Activated CD8-positive, alpha-beta T cell treated with anti-CD3 and anti-CD28 coated beads, Interleukin-2, amount 10 ng/mL, durations not matched to agents 7 days and 5 days (primary cell): ENCODE data around the gene FAM83G. TPM values are rescaled to one million over a fixed set of nuclear protein-coding genes. Genes with fewer than 3 reads are reported as not detected.
"Not testable (repeated sequence)": the region's sequence is repeated elsewhere in the genome, so short reads cannot be mapped to it uniquely, and the experiment has no call there.

Experiments used
- ATAC-seq: fragments of 150-1000 bp; cut with Tn5 transposase; one replicate; pipeline ENCODE4 v1.10.0; 2021; ENCODE audit warnings: moderate library complexity
- CTCF ChIA-PET: fragments of 350-600 bp; sonication (Branson Sonifier 250); formaldehyde crosslinking; loops from one replicate; lab custom pipeline; 2021; ENCODE audit warnings: antibody characterized with exemption; lab: Charles Lee
- POLR2A ChIA-PET: fragments of 350-600 bp; sonication (Branson Sonifier 250); formaldehyde crosslinking; loops from one replicate; lab custom pipeline; 2021; ENCODE audit warnings: antibody characterized with exemption; lab: Charles Lee
- DNase-seq: peaks from one replicate; pipeline ENCODE4 v3.0.0-alpha.2; 2020
- H3K27ac Mint-ChIP-seq: one replicate; pipeline ENCODE4 v1.8.0; 2021; ENCODE audit warnings: mild to moderate bottlenecking, mixed read lengths
- H3K27me3 Mint-ChIP-seq: one replicate; pipeline ENCODE4 v1.8.0; 2021; ENCODE audit warnings: low read depth, mixed read lengths
- H3K36me3 Mint-ChIP-seq: one replicate; pipeline ENCODE4 v1.8.0; 2021; ENCODE audit warnings: low read depth, mixed read lengths
- H3K4me1 Mint-ChIP-seq: one replicate; pipeline ENCODE4 v1.8.0; 2021; ENCODE audit warnings: low read depth, mixed read lengths
- H3K4me3 Mint-ChIP-seq: one replicate; pipeline ENCODE4 v1.8.0; 2021; ENCODE audit warnings: mild to moderate bottlenecking, mixed read lengths
- H3K9me3 Mint-ChIP-seq: one replicate; pipeline ENCODE4 v1.8.0; 2022; ENCODE audit warnings: mixed read lengths; ENCODE audit not compliant: insufficient read depth
- total RNA-seq, 2 experiments: library from RNA; stranded (reverse); gene quantifications; one replicate each; pipeline ENCODE4 v1.2.3, GENCODE V29; 2021

The FAM83G gene
- total RNA-seq, 2 experiments from 2014 or later, result 4.0 to 4.5 TPM

DNA sequence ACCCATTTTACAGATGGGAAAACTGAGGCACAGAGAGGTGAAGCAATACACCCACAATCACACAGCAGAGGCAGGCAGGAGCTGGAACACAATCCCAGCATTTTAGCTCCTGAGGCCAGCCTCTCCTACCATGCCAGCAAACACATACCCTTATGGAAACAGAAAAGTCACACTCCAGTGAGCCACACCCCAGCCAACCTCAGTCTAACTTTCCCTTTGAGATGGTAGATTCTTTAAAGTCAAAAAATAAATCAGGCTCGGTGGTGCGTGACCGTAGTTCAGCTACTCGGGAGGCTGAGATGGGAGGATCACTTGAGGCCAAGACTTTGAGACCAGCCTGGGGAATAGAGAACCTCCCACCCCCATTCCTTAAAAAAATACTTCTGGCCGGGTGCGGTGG, 31.6 kb upstream of the FAM83G start:
- H3K36me3 Mint-ChIP-seq, DNase-seq, H3K27ac Mint-ChIP-seq, H3K4me1 Mint-ChIP-seq, H3K9me3 Mint-ChIP-seq, H3K4me3 Mint-ChIP-seq, H3K27me3 Mint-ChIP-seq, CTCF ChIA-PET, ATAC-seq, POLR2A ChIA-PET: not testable (repeated sequence)

DNA sequence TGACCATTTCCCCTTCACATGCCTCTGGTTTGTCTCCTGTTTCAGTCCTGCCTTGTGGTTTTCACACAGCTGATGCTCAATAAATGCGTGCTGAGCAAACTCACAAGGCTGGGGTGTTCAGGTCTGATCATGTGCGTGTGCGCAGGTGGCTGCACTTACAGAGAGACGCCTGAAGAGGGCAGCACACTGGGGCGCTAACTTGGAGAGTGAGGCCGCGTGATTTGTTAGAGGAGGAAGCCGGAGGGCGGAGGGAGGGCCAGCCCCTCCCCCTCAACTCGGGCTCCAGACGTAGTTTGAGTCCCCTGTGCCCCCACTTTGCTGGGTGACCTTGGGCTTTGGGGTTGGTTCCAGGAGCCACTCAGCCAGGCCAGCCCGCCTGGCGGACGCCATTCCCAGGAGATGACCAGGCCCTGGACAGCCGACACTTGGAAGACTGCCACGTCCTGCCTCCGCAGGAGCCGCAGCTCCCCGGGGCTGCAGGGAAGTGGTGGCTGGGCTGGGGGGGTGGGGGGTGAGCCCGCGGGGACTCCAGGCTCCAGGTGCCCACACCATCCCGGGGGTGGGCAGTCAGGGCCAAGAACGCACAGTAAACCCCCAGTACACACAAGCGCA, 27.9 kb upstream of the FAM83G start:
- H3K9me3 Mint-ChIP-seq, H3K4me1 Mint-ChIP-seq, CTCF ChIA-PET, H3K27ac Mint-ChIP-seq, H3K27me3 Mint-ChIP-seq, H3K36me3 Mint-ChIP-seq, H3K4me3 Mint-ChIP-seq, POLR2A ChIA-PET, DNase-seq: not testable (repeated sequence)
- peak; percentile 88 for ATAC-seq

DNA sequence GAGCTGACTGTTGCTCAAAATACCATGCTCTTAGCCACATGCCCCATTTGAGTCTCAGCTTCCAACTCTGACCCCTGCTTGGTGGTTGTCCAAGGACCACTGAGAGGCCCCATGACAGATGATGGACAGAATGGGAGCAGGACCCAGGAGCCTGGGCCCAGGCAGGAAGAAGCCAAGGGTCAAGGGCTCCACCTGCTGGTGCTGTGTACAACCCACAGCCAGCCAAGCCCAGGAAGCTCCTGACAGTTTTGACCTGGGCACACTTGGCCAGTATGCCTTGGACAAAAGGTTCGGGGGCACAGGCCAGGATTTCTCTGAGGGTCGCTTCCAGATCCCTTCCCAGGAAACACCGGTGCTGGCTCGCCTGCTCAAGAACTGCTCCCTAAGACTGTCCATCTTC, 27.2 kb upstream of the FAM83G start:
- ATAC-seq, result peak; percentile 84
- CTCF ChIA-PET, POLR2A ChIA-PET, H3K36me3 Mint-ChIP-seq, H3K4me1 Mint-ChIP-seq, H3K4me3 Mint-ChIP-seq, H3K9me3 Mint-ChIP-seq, H3K27ac Mint-ChIP-seq, H3K27me3 Mint-ChIP-seq: not testable (repeated sequence)
- DNase-seq, result peak; percentile 64

DNA sequence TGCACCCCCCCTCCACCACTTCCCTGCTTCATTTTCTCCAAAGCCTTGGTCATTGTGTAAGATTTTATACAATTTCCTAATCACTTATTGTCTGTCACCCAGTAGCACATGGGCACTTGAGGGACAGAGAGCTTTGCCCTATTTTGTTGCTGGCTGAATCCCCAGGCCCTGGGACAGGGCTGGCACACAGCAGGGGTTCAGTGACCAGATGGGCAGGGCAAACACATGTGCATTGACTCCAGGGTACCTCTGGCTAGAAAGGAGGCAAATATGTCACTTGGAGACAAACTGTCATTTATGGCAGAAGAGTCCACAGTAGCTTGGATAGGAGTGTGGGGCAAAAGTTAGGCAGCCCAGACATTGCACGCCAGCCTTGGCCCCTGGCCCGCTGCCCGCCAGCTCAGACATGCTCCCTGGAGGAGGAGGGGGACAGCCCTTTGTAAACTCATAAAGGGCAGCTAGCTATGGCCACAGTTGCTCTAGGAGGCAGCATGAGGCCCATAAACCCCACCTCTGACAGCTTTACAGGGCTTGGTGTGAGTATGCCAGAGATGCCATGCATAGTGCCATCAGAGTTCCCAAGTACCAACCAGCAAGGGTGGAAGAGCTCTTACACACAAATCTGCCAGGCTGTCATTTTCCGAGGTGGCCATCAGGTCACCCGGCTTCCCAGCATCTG, 26.3 kb upstream of the FAM83G start:
- H3K27me3 Mint-ChIP-seq, H3K9me3 Mint-ChIP-seq, H3K4me3 Mint-ChIP-seq, DNase-seq, H3K36me3 Mint-ChIP-seq, POLR2A ChIA-PET, H3K4me1 Mint-ChIP-seq, CTCF ChIA-PET, H3K27ac Mint-ChIP-seq, ATAC-seq: not testable (repeated sequence)

DNA sequence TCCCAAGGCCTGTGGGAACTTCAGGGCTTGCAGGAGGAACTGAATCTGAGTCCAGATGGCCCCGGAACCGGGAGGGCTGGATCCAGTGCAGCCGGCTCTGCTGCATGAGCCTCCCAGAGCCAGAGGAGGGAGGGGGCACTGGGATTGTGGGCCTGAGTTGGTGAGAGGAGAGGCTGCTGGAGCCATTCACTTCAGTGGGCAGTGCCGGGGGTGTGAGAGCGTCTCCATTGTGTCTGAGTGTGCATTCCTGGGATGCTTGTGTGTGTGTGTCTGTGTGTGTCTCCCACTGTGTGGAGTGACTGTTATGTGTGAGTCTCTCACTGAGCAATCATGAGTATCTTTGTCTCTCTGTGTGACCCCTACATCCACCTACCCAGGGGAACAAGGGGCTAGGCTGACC, 25.2 kb upstream of the FAM83G start:
- H3K9me3 Mint-ChIP-seq, H3K4me3 Mint-ChIP-seq, CTCF ChIA-PET, POLR2A ChIA-PET, DNase-seq, H3K4me1 Mint-ChIP-seq, H3K27ac Mint-ChIP-seq, ATAC-seq, H3K36me3 Mint-ChIP-seq, H3K27me3 Mint-ChIP-seq: not testable (repeated sequence)

DNA sequence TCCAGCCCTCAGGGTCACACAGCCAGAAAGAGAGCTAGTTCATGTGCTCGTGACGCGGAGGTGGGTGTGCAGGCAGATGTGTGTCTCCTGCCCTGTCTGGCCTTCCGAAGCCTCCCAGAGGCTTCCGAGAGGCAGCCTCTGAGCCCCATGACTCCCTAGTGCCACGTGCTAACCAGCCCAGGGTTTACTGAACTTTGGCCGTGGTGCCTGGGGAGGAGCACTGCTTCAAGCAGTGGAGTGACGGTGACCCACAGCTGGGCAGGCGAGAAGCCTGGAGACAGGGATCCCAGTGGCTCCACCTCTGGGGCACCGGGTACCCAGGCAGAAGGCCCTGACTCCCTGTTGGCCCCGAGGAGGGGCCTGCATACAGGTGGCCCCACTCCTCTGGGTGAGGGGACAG, 24.1 kb upstream of the FAM83G start:
- H3K9me3 Mint-ChIP-seq, POLR2A ChIA-PET, ATAC-seq, H3K4me3 Mint-ChIP-seq, H3K27me3 Mint-ChIP-seq, DNase-seq, CTCF ChIA-PET, H3K27ac Mint-ChIP-seq: not testable (repeated sequence)
- Mint-ChIP-seq H3K4me1 (peaks cover 13% of the 10 kb centered on the region), H3K36me3 (peaks cover 13% of the 10 kb centered on the region)

DNA sequence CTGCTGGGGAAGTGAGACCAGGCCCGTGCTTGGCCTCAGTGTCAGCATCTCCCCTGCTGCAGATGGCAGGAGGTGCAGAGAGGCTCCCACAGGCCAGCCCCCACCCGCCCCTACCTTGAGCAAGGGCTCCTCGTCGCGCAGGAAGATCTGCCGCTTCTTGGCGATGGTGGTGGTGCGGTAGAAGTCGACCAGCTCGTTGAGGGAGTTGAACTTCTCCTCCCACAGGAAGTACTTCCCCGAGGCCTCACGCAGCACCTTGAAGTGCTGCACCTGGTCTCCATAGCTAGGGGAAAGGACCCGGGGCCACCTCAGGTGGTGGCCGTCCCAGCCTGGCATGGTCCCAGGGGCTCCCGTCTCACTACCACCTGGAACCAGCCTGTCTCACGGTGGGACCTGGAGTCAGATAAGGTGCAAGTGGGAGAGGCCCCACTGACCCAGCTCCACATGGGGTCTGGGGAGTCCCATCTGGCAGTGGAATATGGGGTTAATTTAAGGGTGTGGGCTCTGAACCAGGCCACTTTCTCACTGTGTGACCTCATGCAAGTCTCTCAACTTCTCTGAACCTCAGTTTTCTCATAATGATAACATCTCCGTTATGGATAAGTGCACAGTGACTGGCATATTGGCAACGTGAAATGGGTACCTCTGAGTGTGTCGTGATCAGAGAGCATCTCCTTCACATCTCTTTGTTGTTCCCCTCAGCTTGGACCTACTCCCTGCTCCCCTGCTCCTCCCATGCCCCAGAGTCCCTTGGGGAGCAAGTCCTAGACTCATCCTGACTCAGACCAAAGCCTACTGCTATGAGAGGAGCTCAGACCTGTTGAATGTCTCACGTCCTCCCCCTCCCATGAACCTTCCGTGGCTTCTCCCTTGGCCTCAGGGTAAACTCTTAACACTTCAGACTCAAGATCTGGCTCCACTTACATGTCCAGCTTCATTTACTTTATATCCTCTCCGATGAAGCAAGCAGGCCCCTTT, 19.8 kb upstream of the FAM83G start:
- ATAC-seq (peak; percentile 38), DNase-seq (peak; percentile 35)
- H3K36me3 Mint-ChIP-seq, result peaks cover 32% of the 10 kb centered on the region
- no peaks in the 10 kb centered on the region for H3K9me3 Mint-ChIP-seq
- POLR2A ChIA-PET, result no interaction called here
- peaks cover 15% of the 10 kb centered on the region for H3K4me1 Mint-ChIP-seq
- H3K4me3 Mint-ChIP-seq, result no peak overlapping the region
- CTCF ChIA-PET, result interaction anchor here (0.8 to 3.6 kb wide), 3 partner anchors 13 to 64 kb away, joined by 3 to 21 read pairs (median 3); no protein-coding TSS in a partner anchor
- peak overlapping the region; percentile 63 for H3K27ac Mint-ChIP-seq
- no peaks in the 10 kb centered on the region for H3K27me3 Mint-ChIP-seq

DNA sequence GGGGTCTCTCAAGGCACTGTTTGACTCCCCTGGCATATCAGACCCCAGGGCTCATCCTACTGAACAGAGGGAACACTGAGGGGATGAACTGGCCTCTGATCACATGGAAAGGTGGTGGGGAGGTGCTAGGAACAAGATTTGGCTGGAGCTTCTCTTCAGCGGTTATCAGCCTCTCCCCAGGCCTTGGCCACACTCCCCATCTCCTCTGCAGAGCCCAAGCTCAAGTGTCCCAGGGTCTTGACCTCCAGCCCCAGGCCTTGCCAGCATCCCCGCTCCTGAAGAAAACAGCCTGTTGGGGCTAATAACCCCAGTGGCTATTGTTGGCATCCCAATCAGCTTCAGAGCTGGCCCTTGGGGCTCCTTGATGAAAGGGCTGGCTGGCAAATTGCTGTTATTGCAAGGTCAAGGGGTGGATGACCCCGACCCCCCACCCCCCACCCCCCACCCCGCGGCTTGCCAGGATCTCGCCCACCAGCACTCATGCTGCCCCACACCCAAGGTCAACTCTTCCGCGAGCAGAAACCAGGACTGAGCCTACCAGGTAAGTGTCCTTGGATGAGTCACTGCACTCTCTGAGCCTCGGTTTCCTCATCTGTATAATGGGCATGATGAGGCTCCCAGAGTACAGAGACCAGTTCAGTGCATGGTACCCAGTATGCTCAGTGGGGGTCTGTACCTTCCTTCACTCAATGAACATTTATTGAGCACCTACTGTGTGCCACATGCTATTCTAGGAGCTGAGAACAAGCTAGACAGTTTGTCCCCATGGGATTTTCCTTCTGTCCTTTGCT, 18.8 kb upstream of the FAM83G start:
- CTCF ChIA-PET, result interaction anchor here (0.8 to 3.6 kb wide), 3 partner anchors 12 to 397 kb away, joined by 3 to 21 read pairs (median 4); no protein-coding TSS in a partner anchor
- Mint-ChIP-seq H3K36me3 (peaks cover 32% of the 10 kb centered on the region), H3K4me1 (peaks cover 15% of the 10 kb centered on the region), H3K27ac (no peak overlapping the region), H3K27me3 (no peaks in the 10 kb centered on the region), H3K4me3 (no peak overlapping the region), H3K9me3 (no peaks in the 10 kb centered on the region)
- DNase-seq, result no peak
- POLR2A ChIA-PET, result interaction anchor here (1.7 to 1.8 kb wide), 2 partner anchors 19 to 21 kb away, joined by 5 to 7 read pairs; partner anchors contain the start of gene FAM83G
- ATAC-seq, result no peak

DNA sequence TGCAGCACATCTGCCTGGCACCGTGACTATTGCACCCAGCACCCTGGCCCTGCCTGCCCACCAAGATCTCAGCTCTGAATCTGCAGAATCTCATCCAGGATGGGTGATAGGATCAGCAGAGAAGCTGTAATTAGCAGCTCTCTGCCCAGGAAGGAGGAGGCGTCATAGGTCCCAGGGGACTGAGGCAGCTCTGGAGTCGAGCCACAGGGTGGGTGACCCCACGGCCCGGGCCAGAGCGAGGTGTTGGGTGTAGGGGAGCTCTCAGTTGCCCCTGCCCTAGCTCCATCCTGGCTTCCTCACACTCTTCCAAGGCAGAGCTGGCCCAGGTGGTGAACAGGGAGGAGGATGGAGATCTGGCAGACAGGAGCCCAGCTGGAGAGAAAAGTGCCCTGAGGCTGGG, 18.2 kb upstream of the FAM83G start:
- no peak for ATAC-seq
- no peak overlapping the region for H3K4me3 Mint-ChIP-seq
- H3K9me3 Mint-ChIP-seq, result no peaks in the 10 kb centered on the region
- peaks cover 32% of the 10 kb centered on the region for H3K36me3 Mint-ChIP-seq
- H3K27me3 Mint-ChIP-seq, result no peaks in the 10 kb centered on the region
- H3K27ac Mint-ChIP-seq, result peak overlapping the region; percentile 50
- POLR2A ChIA-PET, result interaction anchor here (1.7 to 1.8 kb wide), 2 partner anchors 18 to 20 kb away, joined by 5 to 7 read pairs; partner anchors contain the start of gene FAM83G
- DNase-seq, result no peak
- H3K4me1 Mint-ChIP-seq, result peaks cover 15% of the 10 kb centered on the region
- CTCF ChIA-PET, result interaction anchor here (1.1 to 3.6 kb wide), 2 partner anchors 62 to 397 kb away, joined by 4 to 21 read pairs; no protein-coding TSS in a partner anchor

DNA sequence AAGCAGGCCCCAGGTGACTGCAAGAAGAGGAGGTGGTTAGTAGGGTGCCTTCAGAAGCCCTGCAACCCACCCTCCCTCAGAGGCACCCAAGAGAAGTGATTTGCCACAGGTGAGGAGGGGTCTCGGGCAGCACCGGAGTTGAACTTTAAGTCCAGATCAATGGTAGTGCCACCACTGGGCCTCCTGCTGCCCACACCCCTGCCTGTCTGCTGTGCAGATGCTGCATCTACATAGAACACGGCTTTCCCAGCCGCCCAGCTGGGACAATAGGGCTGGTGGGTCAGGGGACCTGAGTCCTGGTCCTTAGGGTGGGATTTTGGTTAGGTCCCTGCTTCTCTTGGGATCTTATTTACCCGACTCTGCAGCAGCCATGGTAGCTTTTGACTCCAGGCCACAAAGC, 17.6 kb upstream of the FAM83G start:
- Mint-ChIP-seq H3K36me3 (peaks cover 32% of the 10 kb centered on the region), H3K4me3 (no peak overlapping the region), H3K9me3 (no peaks in the 10 kb centered on the region), H3K27ac (no peak overlapping the region), H3K27me3 (no peaks in the 10 kb centered on the region), H3K4me1 (peaks cover 15% of the 10 kb centered on the region)
- DNase-seq (no peak), ATAC-seq (no peak)
- POLR2A ChIA-PET, result interaction anchor here (1.7 to 1.8 kb wide), 2 partner anchors 18 to 20 kb away, joined by 5 to 7 read pairs; partner anchors contain the start of gene FAM83G
- CTCF ChIA-PET, result interaction anchor here (1.1 to 3.6 kb wide), 2 partner anchors 61 to 396 kb away, joined by 4 to 21 read pairs; no protein-coding TSS in a partner anchor

DNA sequence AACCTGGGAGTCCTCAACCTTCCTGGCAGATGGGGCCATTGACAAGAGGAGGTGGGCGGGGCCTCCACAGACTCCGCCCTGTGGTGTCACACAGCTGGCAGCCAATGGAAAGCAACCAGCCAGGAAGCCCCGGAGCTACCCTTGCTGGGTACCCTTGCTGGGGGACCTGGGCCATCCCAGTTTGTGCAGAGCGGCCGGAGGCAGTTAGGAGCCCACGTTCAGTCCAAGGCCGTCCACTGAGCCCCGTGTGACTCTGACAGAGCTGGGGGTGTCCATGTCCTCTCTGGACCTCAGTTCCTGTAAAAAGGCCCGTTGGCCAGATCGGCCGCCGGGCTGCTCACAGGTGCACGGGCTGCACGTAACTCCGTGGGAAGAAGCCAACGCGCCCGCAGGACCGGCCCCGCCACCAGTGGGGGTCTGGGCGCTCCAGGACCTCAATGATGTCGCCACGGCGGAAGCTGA, 17.1 kb upstream of the FAM83G start:
- Mint-ChIP-seq H3K27me3 (no peaks in the 10 kb centered on the region), H3K36me3 (peaks cover 32% of the 10 kb centered on the region), H3K27ac (no peak overlapping the region), H3K4me1 (peaks cover 15% of the 10 kb centered on the region), H3K9me3 (no peaks in the 10 kb centered on the region), H3K4me3 (no peak overlapping the region)
- ChIA-PET POLR2A (interaction anchor here (1.8 kb wide), 1 partner anchor 19 kb away, joined by 5 read pairs; no protein-coding TSS in a partner anchor), CTCF (interaction anchor here (3.6 kb wide), 1 partner anchor 61 kb away, joined by 21 read pairs; no protein-coding TSS in a partner anchor)
- no peak for DNase-seq
- ATAC-seq, result no peak
